GM12878 (cell line): ENCODE data around the gene SYCE3. TPM values are rescaled to one million over a fixed set of nuclear protein-coding genes. Genes with fewer than 3 reads are reported as not detected.

ENCODE experiments used
- ATAC-seq: fragments of 200-7000 bp; cut with Tn5 transposase; 3 replicates; pipeline ENCODE4 v1.9.1; 2020; ENCODE audit warnings: mild to moderate bottlenecking, moderate library complexity
- BruUV-seq: library from RNA; stranded (reverse); fragments of 400-500 nt; replicated peaks from 2 replicates; lab custom pipeline; 2021; lab: Mats Ljungman, UMichigan
- CTCF ChIA-PET: fragments of 300-600 bp; sonication (Branson Sonifier 250); formaldehyde crosslinking; extraction: SDS; loops from one replicate; lab custom pipeline; 2021; ENCODE audit warnings: inconsistent platforms; lab: Yijun Ruan, JAX
- POLR2A ChIA-PET: fragments of 350-600 bp; formaldehyde crosslinking; extraction: SDS; loops from one replicate; lab custom pipeline; 2021; ENCODE audit warnings: inconsistent platforms; lab: Charles Lee
- RAD21 ChIA-PET: fragments of 300-600 bp; sonication (Branson Sonifier 250); formaldehyde crosslinking; loops from one replicate; lab custom pipeline; 2023; ENCODE audit warnings: antibody characterized with exemption; ENCODE audit not compliant: unreplicated experiment; lab: Charles Lee
- SMC1A ChIA-PET: fragments of 300-600 bp; sonication (Branson Sonifier 250); formaldehyde crosslinking; loops from one replicate; lab custom pipeline; 2023; ENCODE audit not compliant: unreplicated experiment, uncharacterized antibody; lab: Charles Lee
- DNase-seq: peaks from one replicate; pipeline ENCODE4 v3.0.0-alpha.2; 2011; ENCODE audit warnings: low read depth, low spot score
- FAIRE-seq: peaks from 3 replicates; lab custom pipeline; 2011; peaks lifted over from hg19 to GRCh38; lab: Jason Lieb, UNC
- H2AFZ ChIP-seq: 2 replicates; pipeline ENCODE4 v1.6.0; 2011; ENCODE audit warnings: low read depth, low read length, control low read depth; ENCODE audit not compliant: control insufficient read depth
- H3K27ac ChIP-seq: 2 replicates; pipeline ENCODE4 v1.5.1; 2011; ENCODE audit warnings: control low read depth; ENCODE audit not compliant: control insufficient read depth, insufficient read depth
- H3K27me3 ChIP-seq, 2 experiments: replicated peaks in 1 of 2; 2 replicates each; pipeline versions ENCODE4 v1.6.0 to v1.6.1; 2011; ENCODE audit warnings: low read length in 1 of 2; ENCODE audit not compliant: control insufficient read depth in 2 of 2, insufficient read depth in 2 of 2
- H3K36me3 ChIP-seq, 2 experiments: 2 replicates each; pipeline ENCODE4 v1.5.1; 2011; ENCODE audit warnings: low read length in 1 of 2; ENCODE audit not compliant: control insufficient read depth in 2 of 2, insufficient read depth in 2 of 2
- H3K4me1 ChIP-seq: 2 replicates; pipeline ENCODE4 v1.6.1; 2011; ENCODE audit warnings: mild to moderate bottlenecking, low read length, moderate library complexity, mixed read lengths; ENCODE audit not compliant: control insufficient read depth, insufficient read depth
- H3K4me2 ChIP-seq: 2 replicates; pipeline ENCODE4 v1.6.0; 2011; ENCODE audit warnings: control low read depth; ENCODE audit not compliant: control insufficient read depth, insufficient read depth
- H3K4me3 ChIP-seq: fragments of 200-600 bp; sonication (generic); 2 replicates; pipeline ENCODE4 v1.5.1; 2016
- H3K79me2 ChIP-seq: 2 replicates; pipeline ENCODE4 v1.6.0; 2011; ENCODE audit warnings: low read length; ENCODE audit not compliant: control insufficient read depth, insufficient read depth
- H3K9ac ChIP-seq: 2 replicates; pipeline ENCODE4 v1.8.0; 2011; ENCODE audit warnings: low read length, control low read depth, mixed read lengths; ENCODE audit not compliant: control insufficient read depth, insufficient read depth
- H3K9me3 ChIP-seq: replicated peaks from 3 replicates; pipeline ENCODE4 v1.5.1; 2011; ENCODE audit warnings: mild to moderate bottlenecking, low read length; ENCODE audit not compliant: control insufficient read depth, insufficient read depth
- H4K20me1 ChIP-seq: 2 replicates; pipeline ENCODE4 v1.6.0; 2011; ENCODE audit not compliant: control insufficient read depth, insufficient read depth
- ATF7 ChIP-seq: fragments of 450-650 bp; IDR thresholded peaks from 2 replicates; pipeline ENCODE4 v1.6.1; 2016; ENCODE audit warnings: low read depth, mild to moderate bottlenecking
- BCLAF1 ChIP-seq: fragments of 450-650 bp; IDR thresholded peaks from 2 replicates; pipeline ENCODE4 v1.6.1; 2017; ENCODE audit warnings: antibody characterized with exemption, mild to moderate bottlenecking, moderate library complexity
- CEBPZ ChIP-seq: fragments of 150-350 bp; IDR thresholded peaks from 2 replicates; pipeline ENCODE4 v1.6.1; 2016; ENCODE audit warnings: low read depth, low read length
- CHD2 ChIP-seq: IDR thresholded peaks from 2 replicates; pipeline ENCODE4 v1.6.1; 2011; ENCODE audit warnings: low read depth, low read length, improper control_type of control experiment, borderline replicate concordance
- DPF2 ChIP-seq: fragments of 450-650 bp; IDR thresholded peaks from 2 replicates; pipeline ENCODE4 v1.6.1; 2017; ENCODE audit warnings: mild to moderate bottlenecking
- E2F4 ChIP-seq: IDR thresholded peaks from 2 replicates; pipeline ENCODE4 v1.6.1; 2012; ENCODE audit warnings: low read depth, low read length, improper control_type of control experiment
- HCFC1 ChIP-seq: fragments of 150-350 bp; IDR thresholded peaks from 2 replicates; pipeline ENCODE4 v1.6.1; 2014; ENCODE audit warnings: low read length
- SIX5 ChIP-seq: IDR thresholded peaks from 2 replicates; pipeline ENCODE4 v1.6.1; 2011; ENCODE audit warnings: mild to moderate bottlenecking, low read depth, low read length, moderate library complexity; ENCODE audit not compliant: severe bottlenecking
- TBL1XR1 ChIP-seq: IDR thresholded peaks from 2 replicates; pipeline ENCODE4 v1.6.1; 2012; ENCODE audit warnings: low read depth, low read length, improper control_type of control experiment
- TCF12 ChIP-seq: IDR thresholded peaks from 2 replicates; pipeline ENCODE4 v1.6.1; 2011; ENCODE audit warnings: low read depth, mild to moderate bottlenecking, low read length
- ZNF592 ChIP-seq: fragments of 450-650 bp; IDR thresholded peaks from 2 replicates; pipeline ENCODE4 v1.6.1; 2017; ENCODE audit warnings: mild to moderate bottlenecking, moderate library complexity
- WGBS: methylation state at CpG from one replicate; pipeline ENCODE4 v1.1.6; 2016; ENCODE audit warnings: low lambda C conversion rate; ENCODE audit not compliant: insufficient replicate concordance, insufficient coverage; ENCODE audit errors: missing lambda C conversion rate; 5-methylcytosine and 5-hydroxymethylcytosine counted together
- in situ Hi-C: fragments of 300-500 bp; cut with MboI; formaldehyde crosslinking; loops from 9 replicates; pipeline ENCODE4 v1.14.3; 2018; ENCODE audit warnings: mixed read lengths
- intact Hi-C: fragments of 100-400 bp; cut with micrococcal nuclease; formaldehyde crosslinking; loops from one replicate; pipeline ENCODE4 v1.14.2; 2022; ENCODE audit not compliant: unreplicated experiment
- polyA plus RNA-seq, 11 experiments: library from polyadenylated mRNA; depleted of rRNA in 4 of 11; unstranded in 6 of 11; stranded (reverse) in 5 of 11; fragments of >200 nt; fragmentation: Nextera tagmentation in 4 of 11; fragmentation: Illumina TruSeq in 1 of 11; extraction: Ambion mirVana in 4 of 11; extraction: Trizol in 1 of 11; gene quantifications; 1 replicate in 1 of 11; 2 replicates in 10 of 11; pipeline versions ENCODE4 v1.2.1 to v1.2.3, GENCODE V29; 2011 to 2016; ENCODE audit warnings: inconsistent platforms in 2 of 11, missing spikeins in 2 of 11, low read depth in 1 of 11
- total RNA-seq, 4 experiments: library from RNA; depleted of rRNA in 3 of 4; stranded (reverse); fragments of >200 nt in 3 of 4; fragmentation: Illumina TruSeq in 1 of 4; extraction: Trizol in 1 of 4; gene quantifications; 2 replicates each; pipeline versions ENCODE4 v1.2.1 to v1.2.3, GENCODE V29; 2013 to 2021

SYCE3 gene
- total and polyA plus RNA-seq, 10 of the 15 experiments (the other 5 are each of a cell fraction or from before 2014, with no cell fraction given) = 0.38 to 0.91 (median 0.76) TPM; not detected in 4

GRCh38 chr22:50502628-50503474, 59.9 kb downstream of the SYCE3 start:
- in situ Hi-C loops (no loop called here), intact Hi-C loops (no loop called here)
- TF ChIP-seq TBL1XR1 (no peak), SIX5 (no peak), ATF7 (no peak), ZNF592 (no peak), E2F4 (no peak), DPF2 (no peak), CEBPZ (no peak), BCLAF1 (no peak), CHD2 (no peak), HCFC1 (no peak), TCF12 (no peak)

More at GRCh38 chr22:50502628-50503474, 59.9 kb downstream of the SYCE3 start:
- Histone ChIP-seq H3K36me3 (peaks cover 4 to 8% of the 10 kb centered on the region in 2 experiments; a peak in 3 of 4 replicates), H3K27me3 (no peaks in the 10 kb centered on the region), H3K4me1 (peaks cover 4% of the 10 kb centered on the region), H3K4me3 (no peak overlapping the region), H3K79me2 (peaks cover 13% of the 10 kb centered on the region), H3K9ac (no peak overlapping the region), H3K4me2 (no peak overlapping the region), H3K27ac (no peak overlapping the region), H4K20me1 (no peaks in the 10 kb centered on the region), H2AFZ (no peak overlapping the region), H3K9me3 (no peaks in the 10 kb centered on the region)
- no peak for ATAC-seq
- ChIA-PET CTCF (interaction anchor here (0.5 kb wide), 1 partner anchor 51 kb away, joined by 3 read pairs; no protein-coding TSS in a partner anchor), POLR2A (interaction anchor here (0.6 kb wide), 1 partner anchor 29 kb away, joined by 3 read pairs; no protein-coding TSS in a partner anchor), RAD21 (no interaction called here), SMC1A (interaction anchor here (1.7 kb wide), 1 partner anchor 118 kb away, joined by 4 read pairs; no protein-coding TSS in a partner anchor)
- no TSS peak for BruUV-seq
- DNase-seq = no peak
- WGBS = 86% methylated on average over 23 of the region's 24 CpGs
- FAIRE-seq = no peak
